GM12892 (cell line): Measurements from ENCODE around the gene TFPI.

Experiments
- POLR2A ChIP-seq: IDR thresholded peaks from 2 replicates; pipeline ENCODE4 v1.6.1; 2011; ENCODE audit warnings: low read depth, low read length, control low read depth
- POLR2AphosphoS5 ChIP-seq: IDR thresholded peaks from 2 replicates; pipeline ENCODE4 v1.6.1; 2011; ENCODE audit warnings: low read depth, low read length, control low read depth

DNA sequence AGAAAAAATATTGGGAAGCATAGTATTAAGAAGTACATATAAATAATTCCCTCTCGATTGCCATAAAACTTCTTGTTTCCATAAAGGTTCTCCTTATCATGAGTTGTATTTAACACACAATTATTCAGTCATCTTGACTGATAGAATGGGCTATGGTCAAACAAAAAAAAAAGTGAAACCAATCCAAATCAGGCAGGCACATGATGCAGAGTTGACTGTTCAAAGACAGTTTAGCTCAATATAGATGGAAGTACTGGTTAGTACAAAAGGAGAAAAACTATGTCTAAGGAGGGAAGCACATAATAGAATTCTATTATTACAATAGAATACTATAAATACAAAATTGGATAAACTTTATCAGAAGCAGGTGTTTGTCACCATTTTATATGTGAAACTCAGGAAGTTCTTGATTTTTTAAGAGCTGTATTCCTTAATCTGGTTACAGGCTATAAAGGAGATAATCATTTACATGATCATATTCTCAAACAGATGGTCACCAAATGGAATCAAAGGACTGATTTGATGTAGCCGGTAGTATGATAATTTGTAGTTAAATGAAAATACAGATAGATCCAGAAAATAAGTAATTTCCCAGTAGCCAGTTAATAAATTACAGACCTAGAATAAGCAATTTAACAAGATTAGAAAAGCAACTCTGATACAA is 88.0 kb downstream of the TFPI start:
- TF ChIP-seq POLR2A (no peak), POLR2AphosphoS5 (no peak)
